DND-41 (cell line): ENCODE measurements around the gene CARD9.

ENCODE experiments used
- EZH2 ChIP-seq: IDR thresholded peaks from 3 replicates; pipeline ENCODE4 v1.6.1; 2012; ENCODE audit warnings: borderline replicate concordance, low read depth, mild to moderate bottlenecking, moderate library complexity, low read length, inconsistent platforms; ENCODE audit not compliant: severe bottlenecking
- TF ChIP-seq, protein P1 (sequence below): IDR thresholded peaks from 2 replicates; pipeline ENCODE4 v1.5.1; 2012; ENCODE audit warnings: borderline replicate concordance, low read length, moderate library complexity, mild to moderate bottlenecking; ENCODE audit not compliant: poor library complexity, severe bottlenecking; ENCODE audit errors: extremely low read depth

DNA sequence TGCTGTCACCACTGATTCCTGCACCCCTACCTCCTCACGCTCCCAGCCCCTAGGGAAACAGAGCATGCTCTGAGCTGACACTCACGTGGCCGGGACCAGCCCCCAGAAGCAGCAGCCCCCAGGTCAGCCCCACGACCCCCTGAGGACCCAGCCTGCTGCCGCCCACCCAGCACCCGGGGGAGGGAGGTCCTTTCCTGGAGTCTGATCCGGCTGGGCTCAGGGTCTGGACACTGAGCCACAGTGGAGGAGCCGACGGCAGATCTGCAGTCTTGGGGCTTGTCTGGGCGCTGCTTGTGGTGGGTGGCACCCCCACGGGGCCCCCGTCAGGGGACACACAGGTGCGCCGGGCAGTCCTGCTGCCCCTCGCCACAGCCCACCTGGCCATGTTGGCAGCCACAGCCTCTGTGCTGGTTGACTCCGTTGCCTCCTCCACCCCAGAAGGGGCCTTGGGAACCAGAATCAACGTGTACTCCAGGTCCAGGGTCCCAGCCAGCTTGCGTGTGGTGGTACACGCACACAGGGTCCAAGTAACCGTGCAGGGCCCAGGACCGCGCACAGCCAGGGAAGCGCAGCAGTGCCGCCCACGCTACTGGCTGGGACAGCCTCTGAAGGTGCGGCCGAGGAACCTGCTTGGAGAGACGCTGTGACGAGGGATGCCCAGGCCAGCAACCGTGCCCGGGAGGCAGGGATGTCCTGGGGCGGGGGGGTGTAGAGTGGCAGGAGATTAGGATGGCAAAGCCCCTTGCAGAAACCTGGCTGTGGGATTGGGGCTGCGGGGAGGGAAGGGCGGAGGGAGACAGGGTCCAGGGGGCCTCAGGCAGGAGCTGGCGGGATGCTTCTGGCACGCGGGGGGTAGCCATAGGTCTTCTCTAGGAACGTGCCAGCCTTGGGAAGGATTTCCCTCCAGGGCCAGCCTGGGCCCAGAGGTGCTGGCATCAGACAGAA, 13.4 kb downstream of the CARD9 start:
- TF ChIP-seq, protein P1, sequence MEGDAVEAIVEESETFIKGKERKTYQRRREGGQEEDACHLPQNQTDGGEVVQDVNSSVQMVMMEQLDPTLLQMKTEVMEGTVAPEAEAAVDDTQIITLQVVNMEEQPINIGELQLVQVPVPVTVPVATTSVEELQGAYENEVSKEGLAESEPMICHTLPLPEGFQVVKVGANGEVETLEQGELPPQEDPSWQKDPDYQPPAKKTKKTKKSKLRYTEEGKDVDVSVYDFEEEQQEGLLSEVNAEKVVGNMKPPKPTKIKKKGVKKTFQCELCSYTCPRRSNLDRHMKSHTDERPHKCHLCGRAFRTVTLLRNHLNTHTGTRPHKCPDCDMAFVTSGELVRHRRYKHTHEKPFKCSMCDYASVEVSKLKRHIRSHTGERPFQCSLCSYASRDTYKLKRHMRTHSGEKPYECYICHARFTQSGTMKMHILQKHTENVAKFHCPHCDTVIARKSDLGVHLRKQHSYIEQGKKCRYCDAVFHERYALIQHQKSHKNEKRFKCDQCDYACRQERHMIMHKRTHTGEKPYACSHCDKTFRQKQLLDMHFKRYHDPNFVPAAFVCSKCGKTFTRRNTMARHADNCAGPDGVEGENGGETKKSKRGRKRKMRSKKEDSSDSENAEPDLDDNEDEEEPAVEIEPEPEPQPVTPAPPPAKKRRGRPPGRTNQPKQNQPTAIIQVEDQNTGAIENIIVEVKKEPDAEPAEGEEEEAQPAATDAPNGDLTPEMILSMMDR = no peak
- TF ChIP-seq EZH2 = no peak
